ENCODE data around the gene SEMA3A.
"Not testable (repeated sequence)": the region's sequence is repeated elsewhere in the genome, so short reads cannot be mapped to it uniquely, and the experiment has no call there.

The SEMA3A gene

DNA sequence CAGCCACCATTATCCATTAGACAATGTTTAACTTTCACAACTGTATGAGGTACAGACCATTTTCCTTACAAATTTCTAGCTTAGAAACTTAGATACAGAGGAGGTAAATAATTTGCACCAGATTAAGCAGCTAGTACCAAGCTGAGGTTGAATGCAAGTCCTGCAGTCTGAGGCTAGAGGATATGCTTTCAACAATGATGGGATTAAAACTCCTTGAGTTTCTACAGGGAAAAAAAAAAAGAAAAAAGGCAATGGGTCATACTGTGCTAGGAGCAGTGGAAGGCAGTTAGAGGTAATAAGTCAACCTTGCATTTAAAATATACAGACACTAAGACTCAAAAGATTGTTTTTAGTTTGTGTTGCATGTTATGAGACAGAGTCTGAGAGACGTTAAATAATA is 86.5 kb downstream of the SEMA3A start:
- no peak for DNase-seq

DNA sequence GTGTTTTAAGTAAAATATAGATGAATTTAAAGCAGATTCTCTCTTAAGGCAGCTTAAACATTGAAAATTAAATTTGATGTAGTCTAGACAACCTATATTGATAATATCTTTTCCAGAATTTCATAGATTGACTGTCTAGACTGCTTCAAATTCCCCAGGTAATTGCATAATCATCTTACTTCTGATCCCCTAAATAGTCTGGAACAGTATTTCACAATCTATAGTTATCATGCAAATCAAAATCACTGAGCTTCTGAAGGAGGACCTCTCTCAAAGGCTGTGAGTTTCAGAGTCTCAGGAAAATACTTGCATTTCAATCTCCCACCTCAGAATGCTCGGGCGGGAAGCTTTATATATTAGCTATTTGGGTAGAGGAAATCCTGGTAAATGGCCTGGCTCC is 87.3 kb downstream of the SEMA3A start:
- DNase-seq: no peak

DNA sequence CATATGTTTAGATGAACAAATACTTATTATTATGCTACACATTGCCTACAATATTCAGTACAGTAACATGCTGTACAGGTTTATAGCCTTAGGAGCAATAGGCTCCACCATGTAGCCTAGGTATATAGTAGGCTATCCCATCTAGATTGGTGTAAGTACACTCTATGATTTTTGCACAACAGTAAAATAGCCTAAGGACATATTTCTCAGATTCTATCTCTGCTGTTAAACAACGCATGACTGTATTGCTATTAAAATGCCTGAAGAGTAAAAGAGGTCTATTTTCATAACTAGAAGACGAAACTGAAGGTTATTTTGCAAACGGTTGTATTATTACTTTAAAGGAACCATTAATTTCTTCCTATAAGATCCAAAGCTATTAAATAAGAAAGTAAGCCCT is 88.3 kb downstream of the SEMA3A start:
- no peak for DNase-seq

DNA sequence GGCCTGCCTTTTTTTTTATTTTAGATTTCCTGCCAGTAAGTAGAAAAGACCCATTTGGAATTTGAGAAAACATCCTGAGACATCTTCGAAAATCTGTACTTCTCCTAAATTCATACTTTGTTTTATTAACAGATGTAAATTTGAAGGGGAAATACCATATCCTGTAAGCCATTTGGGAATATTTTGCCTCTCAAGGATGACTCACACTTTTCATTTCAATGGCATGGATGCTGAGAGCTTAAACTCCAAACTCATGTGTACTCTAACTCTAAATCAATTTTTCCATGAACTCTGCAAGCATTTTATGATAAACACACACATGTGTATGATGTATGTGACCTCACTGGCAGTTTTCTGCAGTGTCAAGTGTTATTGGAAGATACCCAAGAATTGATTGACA is 89.0 kb downstream of the SEMA3A start:
- no peak for DNase-seq

DNA sequence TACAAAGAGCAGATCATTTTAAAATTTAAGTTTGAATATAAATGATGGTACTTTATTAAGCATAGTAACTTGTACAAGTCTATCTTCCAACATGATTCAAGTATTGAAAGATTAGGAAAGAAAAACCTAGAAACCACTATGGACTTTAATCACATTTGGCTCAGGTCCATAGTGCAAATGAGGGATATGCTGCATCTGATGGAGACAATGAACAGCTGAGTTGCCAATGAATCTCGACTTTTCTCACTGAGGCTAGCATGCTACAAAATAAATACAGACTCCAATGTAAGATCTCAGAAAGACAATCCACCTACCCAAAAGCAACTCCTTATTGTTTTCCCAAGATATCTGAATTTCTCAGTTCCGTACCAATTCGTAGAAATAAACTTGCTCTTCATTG is 89.8 kb downstream of the SEMA3A start:
- DNase-seq: no peak

DNA sequence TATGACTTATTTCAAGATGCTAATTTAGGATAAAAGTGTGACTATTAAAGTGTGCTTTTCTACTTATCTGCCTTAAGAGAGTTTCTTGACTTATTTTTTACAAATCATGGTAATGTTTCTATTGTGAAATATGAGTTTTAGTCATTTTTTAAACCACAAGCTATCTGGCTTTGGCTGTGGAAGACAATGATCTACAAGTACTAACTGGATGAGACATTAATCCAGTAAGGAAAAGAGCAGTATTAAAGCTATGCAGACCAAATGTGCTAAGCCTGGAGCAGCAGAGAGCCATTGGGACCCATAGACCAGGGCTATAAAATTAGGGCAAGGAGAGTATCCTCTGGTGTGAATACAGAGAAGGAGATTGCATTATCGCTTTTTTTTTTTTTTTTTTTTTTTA is 92.4 kb downstream of the SEMA3A start:
- DNase-seq: no peak

DNA sequence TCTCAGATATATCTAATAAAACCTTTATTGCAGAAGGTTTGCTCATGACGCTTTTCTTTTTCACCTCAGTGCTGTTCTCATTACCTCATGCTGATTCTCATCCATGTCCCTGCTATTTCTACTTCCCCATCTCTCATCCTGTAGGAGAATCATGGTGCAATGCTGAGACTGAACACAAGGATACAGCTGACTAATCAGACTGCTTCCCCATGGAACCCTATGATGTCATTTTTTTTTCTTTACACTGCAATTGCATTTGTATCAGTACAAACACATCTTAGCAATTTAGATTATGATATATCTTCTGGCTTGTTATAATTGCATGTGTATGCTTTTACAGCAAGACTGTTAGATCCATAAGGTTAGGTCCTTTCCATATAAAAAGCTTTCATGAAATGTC is 93.7 kb downstream of the SEMA3A start:
- DNase-seq: no peak

DNA sequence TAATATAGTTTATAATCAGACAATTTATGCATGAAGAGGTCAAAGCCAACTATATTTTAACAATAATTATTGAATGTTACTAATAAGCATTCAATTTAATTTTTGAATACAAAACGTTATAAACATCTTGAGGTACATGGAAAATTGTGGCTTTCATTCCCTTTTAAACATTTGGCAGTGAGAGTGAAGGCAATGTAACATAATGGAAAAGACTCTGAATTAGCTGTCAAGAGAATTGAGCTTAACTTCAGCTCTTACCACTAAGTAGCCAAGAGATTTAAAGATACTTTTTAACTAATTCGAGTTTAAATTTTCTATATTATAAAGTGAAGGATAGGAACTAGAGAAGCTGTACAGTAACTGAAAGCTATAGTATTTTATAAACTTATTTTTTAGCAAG is 98.6 kb downstream of the SEMA3A start:
- no peak for DNase-seq

DNA sequence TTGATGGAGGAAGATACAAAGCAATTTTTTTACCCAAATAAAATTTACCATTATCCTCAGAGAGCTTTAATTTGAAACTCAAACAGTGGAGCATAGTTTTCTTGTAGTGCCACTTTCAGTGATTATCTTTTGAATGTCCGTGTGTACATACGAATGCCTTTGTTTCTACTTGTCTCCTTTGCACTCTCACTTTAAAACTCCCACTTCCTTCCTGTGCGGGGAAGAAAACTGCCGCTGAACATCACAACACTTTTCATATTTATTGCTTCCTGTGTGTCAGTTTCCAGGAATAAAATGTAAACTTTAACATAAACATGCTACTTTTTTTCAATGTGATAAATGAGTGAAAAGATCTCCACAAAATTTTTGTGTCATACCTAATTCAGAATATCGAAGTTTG is 102.4 kb downstream of the SEMA3A start:
- DNase-seq: no peak

DNA sequence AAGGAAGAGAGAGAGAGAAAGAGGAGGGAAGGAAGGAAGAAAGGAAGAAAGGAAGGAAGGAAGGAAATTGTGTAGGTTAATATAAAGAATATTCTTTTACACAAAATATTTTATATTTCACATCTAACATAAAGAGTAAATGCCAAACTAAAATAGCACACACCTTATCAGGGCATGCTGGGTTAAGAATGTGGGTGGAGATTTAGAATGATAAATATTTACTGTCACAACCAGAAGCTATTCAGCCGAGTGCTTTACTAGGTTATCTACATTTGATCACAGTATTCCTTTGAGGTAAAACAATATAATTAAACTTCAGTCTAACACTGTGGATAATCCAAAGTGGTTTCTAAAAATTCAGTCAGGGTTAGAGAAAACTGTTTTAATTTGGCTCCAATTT is 103.3 kb downstream of the SEMA3A start:
- DNase-seq: no peak

DNA sequence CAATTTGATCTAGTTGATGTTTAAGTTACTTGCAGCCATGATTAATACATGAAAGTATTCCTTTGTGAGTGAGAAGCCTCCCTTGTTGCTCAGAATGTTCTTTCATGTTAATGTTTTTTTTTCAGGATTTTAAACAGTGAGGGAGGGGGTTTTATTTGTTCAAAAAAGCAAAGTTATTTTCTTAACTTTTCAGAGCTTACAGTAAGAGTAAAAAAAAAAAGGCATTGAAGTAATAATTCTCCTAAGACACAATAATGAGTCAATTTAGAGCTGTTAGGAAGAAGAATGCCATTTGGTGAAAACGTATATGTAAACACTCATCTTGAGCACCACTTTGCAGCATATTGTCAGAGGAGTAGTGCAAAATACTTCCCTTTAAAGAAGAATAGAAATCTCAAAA is 105.8 kb downstream of the SEMA3A start:
- DNase-seq: no peak

DNA sequence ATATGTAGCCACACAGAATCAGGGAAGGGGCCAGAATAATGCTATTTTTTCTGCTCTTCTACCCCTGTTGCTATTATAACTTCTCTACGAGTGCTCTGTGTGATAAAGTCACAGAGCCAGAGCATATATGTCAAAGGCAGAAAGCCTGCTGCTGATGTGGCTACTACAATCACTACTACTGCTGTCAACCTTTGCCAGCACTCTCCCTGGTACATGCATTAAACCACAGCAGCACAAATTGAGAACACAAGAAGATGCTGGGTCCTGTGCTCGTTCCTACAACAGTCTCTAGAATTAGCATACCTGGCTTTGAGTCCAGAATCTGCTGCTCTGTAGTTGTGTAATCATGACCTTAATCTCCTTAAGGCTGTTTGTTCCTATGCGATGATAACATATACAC is 108.6 kb downstream of the SEMA3A start:
- no peak for DNase-seq

DNA sequence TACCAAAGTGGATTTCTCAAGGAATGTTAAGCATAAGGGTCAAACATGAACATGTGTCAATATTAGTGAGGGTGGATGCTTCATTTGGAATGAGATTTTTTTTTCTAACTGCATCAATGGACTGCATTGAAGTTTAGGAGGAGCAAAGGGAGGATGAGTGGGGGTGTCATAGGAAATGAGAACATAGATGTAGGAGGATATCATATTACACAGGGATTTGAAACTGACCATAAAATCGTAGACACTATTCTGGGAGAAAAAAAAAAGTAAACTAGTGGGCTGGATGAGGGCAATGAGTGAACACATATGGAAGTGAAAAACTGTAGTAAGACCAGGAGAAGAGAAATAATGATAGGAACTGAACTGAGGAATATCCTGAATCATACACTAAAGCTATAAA is 109.4 kb downstream of the SEMA3A start:
- DNase-seq: no peak

DNA sequence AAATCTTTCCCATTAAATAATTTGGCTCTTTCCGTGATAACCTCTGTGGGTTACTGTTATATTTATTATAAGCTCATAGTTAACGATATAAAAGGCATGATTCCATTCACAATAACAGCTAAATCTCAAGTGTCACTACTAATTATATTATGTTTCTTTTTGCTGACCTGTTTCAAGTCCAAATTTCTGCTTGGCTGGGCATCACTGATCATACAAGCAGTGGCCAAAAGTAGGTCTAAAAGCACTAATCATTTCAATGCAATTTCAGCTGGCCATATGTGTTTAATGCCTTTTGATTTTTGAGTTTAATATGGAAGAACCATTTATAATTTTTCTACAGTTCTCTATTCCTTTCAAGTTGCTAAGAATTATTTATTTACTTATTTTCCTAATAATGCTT is 110.7 kb downstream of the SEMA3A start:
- DNase-seq: no peak

DNA sequence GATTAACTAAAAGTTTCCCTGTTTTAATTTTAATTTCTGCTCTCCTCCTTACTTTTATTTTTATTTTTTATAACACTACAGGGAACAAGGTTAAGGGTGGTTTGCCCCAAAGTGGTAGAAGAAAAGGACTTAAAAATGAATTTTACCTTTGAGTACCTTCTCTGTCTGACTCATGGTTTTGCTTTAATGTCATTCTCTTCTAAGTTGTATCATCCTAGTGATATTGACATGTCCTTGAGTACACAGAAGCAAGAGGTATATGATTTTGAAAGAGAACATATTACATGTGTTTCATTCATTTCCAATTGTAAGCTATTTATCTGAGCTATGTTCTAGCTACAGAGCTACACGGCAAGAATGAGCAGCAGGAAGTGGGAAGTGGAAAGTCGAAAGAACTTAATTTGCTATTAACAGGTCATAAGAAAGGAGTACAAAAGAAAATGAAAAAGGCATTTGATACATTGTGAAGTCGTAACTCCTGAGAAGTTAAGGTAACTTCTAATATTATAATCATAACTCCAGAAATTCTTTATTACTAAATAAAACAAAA is 112.5 kb downstream of the SEMA3A start:
- no peak for DNase-seq

DNA sequence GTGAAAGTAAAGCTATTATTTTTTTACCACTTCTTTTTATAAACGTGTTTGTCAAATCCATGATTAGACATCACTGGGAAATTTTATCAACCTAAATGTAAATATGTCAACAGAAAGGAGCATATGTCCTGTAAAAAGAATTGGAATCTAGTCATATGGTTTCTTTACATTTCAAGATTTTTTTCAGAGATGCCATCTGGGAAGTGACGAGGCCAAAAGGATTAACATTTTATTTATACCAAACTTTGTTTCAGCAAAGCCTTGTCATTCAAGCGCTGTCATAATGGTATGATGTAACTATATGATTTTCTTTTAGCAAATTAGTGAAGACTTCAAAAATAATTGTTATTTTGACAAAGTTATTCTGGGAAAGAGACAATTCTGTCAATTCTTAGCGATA is 117.3 kb downstream of the SEMA3A start:
- DNase-seq: no peak

DNA sequence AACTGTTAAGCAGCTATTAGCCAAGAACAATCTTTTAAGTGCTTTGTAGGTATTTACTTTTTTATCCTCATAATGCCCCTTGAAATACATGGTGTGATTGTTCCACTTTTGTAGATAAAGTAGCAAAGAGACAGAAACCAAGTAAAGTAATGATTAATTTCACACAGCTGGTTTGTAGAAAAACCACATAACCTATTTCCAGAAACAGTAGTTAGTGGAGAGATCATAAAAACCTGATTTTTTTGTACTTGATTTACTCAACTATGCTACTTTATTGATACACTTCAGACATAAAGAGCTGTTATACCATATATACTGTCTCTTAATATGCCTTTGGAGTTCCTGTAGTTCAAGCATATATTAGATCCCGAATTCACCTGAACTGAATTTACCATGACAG is 118.4 kb downstream of the SEMA3A start:
- DNase-seq: no peak

DNA sequence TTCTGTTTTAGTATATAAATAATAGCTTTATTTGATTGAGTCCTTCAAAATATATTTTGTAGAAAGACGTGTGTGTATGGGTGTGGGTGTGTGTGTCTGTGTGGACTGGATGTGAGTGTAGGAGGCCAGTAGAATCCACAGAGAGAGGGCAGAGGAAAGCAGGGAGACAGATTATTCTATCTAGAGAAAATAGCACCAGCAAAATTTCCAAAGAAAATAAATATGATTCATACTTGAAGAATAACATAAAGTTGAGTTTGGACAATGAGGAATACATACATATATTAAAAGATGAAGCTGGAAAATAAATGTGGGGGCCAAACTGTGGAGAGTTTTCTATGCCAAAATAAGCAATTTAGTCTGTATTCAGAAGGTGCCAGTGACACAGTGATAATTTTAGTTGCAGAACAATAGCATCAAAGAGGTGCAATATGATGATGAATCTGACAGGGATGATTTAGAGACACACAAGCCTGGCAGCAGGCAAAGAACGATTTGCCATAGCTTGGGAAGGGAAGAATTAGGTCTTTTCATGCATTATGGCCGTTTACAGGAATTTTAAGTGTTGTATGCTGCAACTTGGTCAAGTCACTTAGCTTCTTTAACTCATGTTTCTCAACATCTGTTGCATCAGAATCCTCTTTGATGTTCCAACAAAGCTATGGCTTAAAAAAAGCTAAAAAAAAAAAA is 121.3 kb downstream of the SEMA3A start:
- no peak for DNase-seq

DNA sequence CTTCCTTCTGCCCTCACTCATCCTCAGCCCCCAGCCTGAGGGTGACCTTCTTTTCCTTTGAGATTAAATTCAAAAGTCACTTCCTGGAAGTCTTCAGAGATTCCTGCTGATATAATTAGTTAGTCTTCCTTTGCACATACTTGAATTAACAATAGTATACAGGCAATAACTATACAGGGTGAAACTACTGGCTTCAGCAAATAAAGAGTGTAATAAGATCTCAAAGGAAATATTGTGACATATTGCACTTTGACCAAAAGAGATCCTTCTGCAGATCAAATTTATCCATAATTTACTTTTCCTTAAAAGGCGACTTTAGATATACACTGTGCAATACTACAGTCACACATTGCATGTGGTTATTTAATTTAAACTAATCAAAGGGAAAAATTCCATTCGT is 123.8 kb downstream of the SEMA3A start:
- no peak for DNase-seq

DNA sequence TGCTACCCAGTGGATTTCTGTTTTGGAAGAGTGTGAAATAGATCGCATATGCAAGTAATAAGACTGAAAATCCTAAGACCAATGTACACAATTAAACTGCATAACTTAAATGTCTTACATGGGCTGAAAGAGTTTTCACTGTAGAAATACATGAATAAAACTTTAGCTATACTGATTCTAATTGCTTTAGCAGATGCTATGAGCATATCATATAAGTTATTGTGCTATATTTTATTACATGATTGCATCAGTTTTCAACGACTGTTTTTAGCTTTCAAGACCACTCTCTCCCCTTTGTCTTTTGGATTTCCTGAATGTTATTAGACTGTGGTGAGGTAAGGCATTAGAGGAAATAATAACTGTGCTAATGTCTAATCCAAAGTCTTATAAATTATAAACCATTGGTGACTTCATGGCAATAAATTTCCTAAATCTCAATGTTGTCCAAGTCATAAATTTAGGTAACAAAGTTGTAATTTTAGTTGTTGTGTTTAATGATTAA is 124.5 kb downstream of the SEMA3A start:
- no peak for DNase-seq

DNA sequence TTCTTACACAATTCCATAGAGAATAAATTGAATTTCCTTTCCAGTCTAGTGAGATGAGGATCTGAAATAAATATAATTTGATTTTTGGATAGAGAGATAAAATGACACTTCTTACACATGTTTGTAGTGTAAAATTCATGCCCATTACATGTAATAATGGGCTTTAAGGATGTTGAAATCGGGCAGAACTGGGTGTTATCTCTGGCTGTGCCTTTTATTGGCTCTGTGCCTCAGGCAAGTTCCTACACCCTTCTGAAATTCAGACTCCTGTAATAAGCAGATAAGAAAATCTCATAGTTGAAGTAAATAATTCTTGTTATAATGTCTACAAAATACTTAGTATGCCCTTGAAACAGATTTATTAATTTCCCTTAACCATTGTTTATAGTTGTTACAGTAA is 125.6 kb downstream of the SEMA3A start:
- no peak for DNase-seq

DNA sequence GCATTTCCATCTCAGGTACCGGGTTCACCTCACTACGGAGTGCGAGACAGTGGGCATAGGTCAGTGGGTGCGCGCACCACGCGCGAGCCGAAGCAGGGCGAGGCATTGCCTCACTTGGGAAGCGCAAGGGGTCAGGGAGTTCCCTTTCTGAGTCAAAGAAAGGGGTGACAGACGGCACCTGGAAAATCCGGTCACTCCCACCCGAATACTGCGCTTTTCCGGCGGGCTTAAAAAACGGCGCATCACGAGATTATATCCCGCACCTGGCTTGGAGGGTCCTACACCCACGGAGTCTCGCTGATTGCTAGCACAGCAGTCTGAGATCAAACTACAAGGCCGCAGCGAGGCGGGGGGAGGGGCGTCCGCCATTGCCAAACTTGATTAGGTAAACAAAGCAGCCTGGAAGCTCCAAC is 132.1 kb downstream of the SEMA3A start:
- DNase-seq: not testable (repeated sequence)

DNA sequence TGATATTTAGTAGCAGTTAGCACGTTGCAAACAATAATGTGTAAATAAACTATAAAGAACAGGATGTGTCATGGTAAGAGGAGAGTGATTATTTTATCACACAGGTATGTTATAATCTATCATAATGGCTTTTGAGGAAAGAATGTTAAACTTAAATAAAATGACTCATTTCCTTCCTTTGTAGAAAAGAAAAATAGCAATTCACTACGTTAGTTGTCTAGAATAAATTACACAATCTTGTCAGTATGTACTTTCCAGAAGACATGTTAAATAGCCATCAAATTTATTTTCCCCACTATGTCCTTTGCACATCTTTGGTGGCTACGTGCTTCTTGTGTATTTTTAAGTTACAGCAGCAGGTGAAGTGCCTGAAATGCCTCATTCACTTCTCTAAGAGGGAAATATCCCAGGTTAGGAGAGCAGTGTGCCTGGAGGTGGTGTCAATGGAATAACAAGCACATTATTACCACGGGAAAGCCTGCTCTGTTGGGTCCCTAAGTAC is 133.8 kb downstream of the SEMA3A start:
- DNase-seq: no peak

DNA sequence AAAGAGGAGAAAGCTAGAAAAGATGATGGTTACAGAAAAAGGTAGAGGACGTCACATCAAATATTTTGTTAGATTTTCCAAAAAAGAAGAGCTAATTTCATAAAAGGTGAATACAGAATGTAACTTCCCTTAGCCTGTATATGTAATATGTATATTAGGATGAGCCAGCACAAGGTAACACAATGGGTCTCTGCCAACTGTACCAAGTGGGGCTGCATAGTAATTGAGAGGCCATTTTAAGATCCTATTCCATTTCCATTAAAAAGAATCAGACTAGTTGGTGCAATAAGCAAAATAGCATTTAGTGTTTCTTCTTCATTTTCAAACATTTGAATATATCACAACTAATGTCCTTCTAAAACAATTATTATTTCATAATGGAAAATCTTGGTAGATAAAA is 134.6 kb downstream of the SEMA3A start:
- no peak for DNase-seq
